ENCODE measurements around the gene AQP3.

GRCh38 chr9:33480106-33480505, 32.7 kb upstream of the AQP3 start:
- TF ChIP-seq CTCF (conservative IDR thresholded peaks at IDR 0.05 in 1 of 2, IDR thresholded peaks at IDR 0.05 in 1 of 2; ENCODE audit: extremely low read depth in 1 of 2, insufficient read depth in 1 of 2, low read depth in 1 of 2, low read length in 2 of 2) (no peak), EZH2 (IDR thresholded peaks at IDR 0.05; ENCODE audit: borderline replicate concordance, low read length) (no peak)

All from mammary epithelial cell (primary cell).